ENCODE data around the gene BNC1.
"Not testable (repeated sequence)": the region's sequence is repeated elsewhere in the genome, so short reads cannot be mapped to it uniquely, and the experiment has no call there.

BNC1 gene

GRCh38 chr15:83292317-83292716 lies 7.9 kb upstream of the BNC1 start:
- no peak for DNase-seq

- DNase-seq: no peak
Observed at GRCh38 chr15:83290236-83290635, 5.8 kb upstream of the BNC1 start.

GRCh38 chr15:83289160-83289559 lies 4.7 kb upstream of the BNC1 start:
- DNase-seq: no peak

- no peak for DNase-seq
Observed at GRCh38 chr15:83288381-83288801, 3.9 kb upstream of the BNC1 start.

GRCh38 chr15:83287541-83288027 lies 3.1 kb upstream of the BNC1 start:
- no peak for DNase-seq

- DNase-seq: no peak
Observed at GRCh38 chr15:83285979-83286553, 1.6 kb upstream of the BNC1 start.

- DNase-seq: no peak
Observed at GRCh38 chr15:83285284-83285978, 967 bp upstream of the BNC1 start.

GRCh38 chr15:83283813-83284558 lies 478 bp downstream of the BNC1 start:
- DNase-seq: no peak

GRCh38 chr15:83283138-83283812 lies 1.2 kb downstream of the BNC1 start:
- DNase-seq: no peak

- no peak for DNase-seq
Observed at GRCh38 chr15:83282776-83283137, 1.7 kb downstream of the BNC1 start.

GRCh38 chr15:83282141-83282540 lies 2.3 kb downstream of the BNC1 start:
- no peak for DNase-seq

- no peak for DNase-seq
Observed at GRCh38 chr15:83278191-83278590, 6.3 kb downstream of the BNC1 start.

GRCh38 chr15:83276661-83277060 lies 7.8 kb downstream of the BNC1 start:
- DNase-seq: no peak

GRCh38 chr15:83275412-83275811 lies 9.1 kb downstream of the BNC1 start:
- no peak for DNase-seq

- DNase-seq: no peak
Observed at GRCh38 chr15:83270176-83270575, 14.3 kb downstream of the BNC1 start.

- DNase-seq: no peak
Observed at GRCh38 chr15:83268147-83268546, 16.3 kb downstream of the BNC1 start.

GRCh38 chr15:83262594-83263315 lies 21.7 kb downstream of the BNC1 start:
- DNase-seq: no peak

GRCh38 chr15:83262181-83262580 lies 22.3 kb downstream of the BNC1 start:
- DNase-seq: not testable (repeated sequence)

GRCh38 chr15:83250781-83251180 lies 33.7 kb downstream of the BNC1 start:
- no peak for DNase-seq

GRCh38 chr15:83249030-83249343 lies 35.5 kb downstream of the BNC1 start:
- no peak for DNase-seq

- peak; percentile 62 for DNase-seq
Observed at GRCh38 chr15:83248151-83249029, 36.1 kb downstream of the BNC1 start.

GRCh38 chr15:83243634-83244033 lies 40.8 kb downstream of the BNC1 start:
- no peak for DNase-seq
